ENCODE data around the gene NFAT5. TPM values are rescaled to one million over a fixed set of nuclear protein-coding genes. Genes with fewer than 3 reads are reported as not detected.
"Not testable (repeated sequence)": the region's sequence is repeated elsewhere in the genome, so short reads cannot be mapped to it uniquely, and the experiment has no call there.

Gene NFAT5
- total RNA-seq, 4 donors from 2014 or later = 37.4 to 109 (median 61.7) TPM

DNA sequence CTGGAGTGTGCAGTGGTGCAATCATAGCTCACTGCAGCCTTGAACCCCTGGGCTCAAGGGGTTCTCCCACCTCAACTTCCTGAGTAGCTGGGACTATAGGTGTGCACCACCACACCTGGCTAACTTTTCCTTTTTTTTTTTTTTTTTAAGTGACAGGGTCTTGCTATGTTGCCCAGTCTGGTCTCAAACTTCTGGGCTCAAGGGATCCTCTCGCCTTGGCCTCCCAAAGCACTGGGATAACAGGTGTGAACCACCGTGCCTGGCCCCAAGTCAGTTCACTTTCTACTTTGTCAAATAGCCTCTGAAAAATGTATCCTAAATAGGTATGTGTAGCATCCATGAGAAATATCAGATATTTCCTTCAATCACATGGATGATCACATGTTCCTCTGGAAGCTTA lies 9.9 kb upstream of the NFAT5 start:
- Histone ChIP-seq H3K27ac (no peak overlapping the region), H3K27me3 (no peaks in the 10 kb centered on the region), H3K4me3 (no peak overlapping the region), H3K4me1 (no peaks in the 10 kb centered on the region), H3K36me3 (no peaks in the 10 kb centered on the region), H3K9me3 (no peaks in the 10 kb centered on the region)
- DNase-seq = no peak
- intact Hi-C loops (cut with DNase I; ENCODE audit: low total_unique reads) = no loop called here
- TF ChIP-seq, protein P1, sequence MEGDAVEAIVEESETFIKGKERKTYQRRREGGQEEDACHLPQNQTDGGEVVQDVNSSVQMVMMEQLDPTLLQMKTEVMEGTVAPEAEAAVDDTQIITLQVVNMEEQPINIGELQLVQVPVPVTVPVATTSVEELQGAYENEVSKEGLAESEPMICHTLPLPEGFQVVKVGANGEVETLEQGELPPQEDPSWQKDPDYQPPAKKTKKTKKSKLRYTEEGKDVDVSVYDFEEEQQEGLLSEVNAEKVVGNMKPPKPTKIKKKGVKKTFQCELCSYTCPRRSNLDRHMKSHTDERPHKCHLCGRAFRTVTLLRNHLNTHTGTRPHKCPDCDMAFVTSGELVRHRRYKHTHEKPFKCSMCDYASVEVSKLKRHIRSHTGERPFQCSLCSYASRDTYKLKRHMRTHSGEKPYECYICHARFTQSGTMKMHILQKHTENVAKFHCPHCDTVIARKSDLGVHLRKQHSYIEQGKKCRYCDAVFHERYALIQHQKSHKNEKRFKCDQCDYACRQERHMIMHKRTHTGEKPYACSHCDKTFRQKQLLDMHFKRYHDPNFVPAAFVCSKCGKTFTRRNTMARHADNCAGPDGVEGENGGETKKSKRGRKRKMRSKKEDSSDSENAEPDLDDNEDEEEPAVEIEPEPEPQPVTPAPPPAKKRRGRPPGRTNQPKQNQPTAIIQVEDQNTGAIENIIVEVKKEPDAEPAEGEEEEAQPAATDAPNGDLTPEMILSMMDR (IDR thresholded peaks at IDR 0.05) = no peak
- TF ChIP-seq POLR2A (IDR thresholded peaks at IDR 0.05) = no peak

DNA sequence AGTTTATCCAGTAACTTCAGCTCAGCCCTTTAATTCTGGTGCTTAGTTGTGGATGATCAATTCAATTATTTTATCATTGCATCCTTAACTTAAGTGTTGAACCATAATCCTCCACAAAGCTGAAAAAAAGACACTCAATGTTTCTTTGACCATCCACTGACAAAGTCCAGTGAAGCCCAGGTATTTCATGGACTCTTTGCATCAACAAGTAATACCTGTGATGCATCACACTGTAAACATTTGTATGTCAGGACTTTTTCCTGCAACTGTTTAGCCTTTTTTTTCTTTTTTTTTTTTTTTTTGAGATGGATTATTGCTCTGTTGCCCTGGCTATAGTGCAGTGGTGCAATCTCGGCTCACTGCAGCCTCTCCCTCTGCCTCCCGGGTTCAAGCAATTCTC lies 6.6 kb upstream of the NFAT5 start:
- no peak for DNase-seq
- Histone ChIP-seq H3K4me1 (no peaks in the 10 kb centered on the region), H3K9me3 (no peaks in the 10 kb centered on the region), H3K27me3 (no peaks in the 10 kb centered on the region), H3K4me3 (no peak overlapping the region), H3K36me3 (no peaks in the 10 kb centered on the region), H3K27ac (no peak overlapping the region)
- TF ChIP-seq, protein P1 (IDR thresholded peaks at IDR 0.05) = no peak
- TF ChIP-seq POLR2A (IDR thresholded peaks at IDR 0.05) = no peak
- intact Hi-C loops (cut with DNase I; ENCODE audit: low total_unique reads) = no loop called here

DNA sequence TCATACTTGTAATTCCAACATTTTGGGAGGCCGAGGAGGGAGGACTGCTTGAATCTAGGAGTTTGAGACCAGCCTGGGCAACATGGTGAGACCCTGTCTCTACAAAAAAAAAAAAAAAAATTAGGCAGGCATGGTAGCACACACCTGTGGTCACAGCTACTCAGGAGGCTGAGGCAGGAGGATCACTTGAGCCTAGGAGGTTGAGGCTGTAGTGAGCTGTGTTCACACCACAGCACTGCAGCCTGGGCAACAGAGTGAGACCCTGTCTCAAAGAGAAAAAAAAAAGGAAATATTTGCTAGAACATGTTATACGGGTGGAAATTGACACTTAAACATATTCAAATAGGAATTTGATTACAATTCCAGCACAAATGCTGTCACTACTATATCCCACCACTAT lies 4.4 kb upstream of the NFAT5 start:
- H3K27ac ChIP-seq; H3K4me1 ChIP-seq; DNase-seq; H3K4me3 ChIP-seq; intact Hi-C loops (cut with DNase I; ENCODE audit: low total_unique reads); H3K36me3 ChIP-seq; H3K9me3 ChIP-seq; H3K27me3 ChIP-seq: not testable (repeated sequence)

DNA sequence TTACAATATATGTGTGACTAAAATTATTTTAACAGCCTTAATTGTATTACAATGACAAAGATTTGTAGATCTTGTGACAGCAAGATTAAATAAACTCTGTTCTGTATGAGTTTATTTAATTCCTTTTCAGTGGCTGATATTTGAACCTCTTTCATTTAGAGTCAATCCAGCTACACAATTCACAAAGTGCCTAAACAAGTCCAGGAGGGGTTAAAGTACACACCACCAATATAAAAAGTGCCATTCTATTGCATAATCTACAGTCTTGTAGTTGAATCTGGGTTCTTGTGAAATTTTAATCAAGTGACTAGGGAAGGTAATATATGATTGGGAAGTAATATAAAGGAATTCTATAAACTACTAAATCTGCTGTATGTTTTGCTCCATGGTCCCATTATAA lies 3.9 kb upstream of the NFAT5 start:
- H3K27me3 ChIP-seq = no peaks in the 10 kb centered on the region
- no peak overlapping the region for H3K27ac ChIP-seq
- DNase-seq = no peak
- no peaks in the 10 kb centered on the region for H3K9me3 ChIP-seq
- no peaks in the 10 kb centered on the region for H3K4me1 ChIP-seq
- intact Hi-C loops (cut with DNase I; ENCODE audit: low total_unique reads) = no loop called here
- no peaks in the 10 kb centered on the region for H3K36me3 ChIP-seq
- TF ChIP-seq POLR2A (IDR thresholded peaks at IDR 0.05) = no peak
- TF ChIP-seq, protein P1 (IDR thresholded peaks at IDR 0.05) = no peak
- no peak overlapping the region for H3K4me3 ChIP-seq

DNA sequence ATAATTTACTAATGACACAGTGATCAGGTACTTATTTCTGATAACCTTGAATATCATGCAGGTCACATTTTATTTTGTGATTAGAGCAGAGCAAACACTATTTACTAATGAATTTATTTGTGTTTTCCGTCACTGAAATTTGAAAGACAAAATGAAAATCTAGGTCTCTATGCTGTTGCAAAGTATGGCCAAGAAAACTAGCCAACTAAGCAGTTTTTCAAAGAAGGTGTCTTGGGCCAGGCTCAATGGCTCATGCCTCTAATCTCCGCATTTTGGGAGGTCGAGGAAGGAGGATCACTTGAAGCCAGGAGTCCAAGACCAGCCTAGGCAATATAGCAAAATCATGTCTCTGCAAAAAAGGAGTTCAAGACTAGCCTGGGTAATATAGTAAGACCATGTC lies 3.0 kb upstream of the NFAT5 start:
- H3K27ac ChIP-seq = no peak overlapping the region
- H3K9me3 ChIP-seq = no peaks in the 10 kb centered on the region
- intact Hi-C loops (cut with DNase I; ENCODE audit: low total_unique reads) = no loop called here

More for the DNA sequence above, 3.0 kb upstream of the NFAT5 start:
- DNase-seq = no peak
- Histone ChIP-seq H3K4me1 (peaks cover 4 to 6% of the 10 kb centered on the region in 2 donors), H3K36me3 (no peaks in the 10 kb centered on the region), H3K4me3 (no peak overlapping the region), H3K27me3 (no peaks in the 10 kb centered on the region)
- TF ChIP-seq POLR2A (IDR thresholded peaks at IDR 0.05) = no peak
- TF ChIP-seq, protein P1 (IDR thresholded peaks at IDR 0.05) = no peak
